Measurements from ENCODE around the gene ARF3.

- TF ChIP-seq CTCF (conservative IDR thresholded peaks at IDR 0.05 in 1 of 2, IDR thresholded peaks at IDR 0.05 in 1 of 2; ENCODE audit: low read depth in 1 of 2, low read length in 2 of 2) (peak; percentile 63 to 89), EZH2 (IDR thresholded peaks at IDR 0.05; ENCODE audit: low read length, missing control alignments) (peak; percentile 1)
These were observed 30.9 kb upstream of the ARF3 start for GRCh38 chr12:48988030-48988649.
